IMR-90 (cell line): ENCODE results near the gene PARVB. TPM values are rescaled to one million over a fixed set of nuclear protein-coding genes. Genes with fewer than 3 reads are reported as not detected.

Experiments
- ATAC-seq: fragments of 200-7000 bp; cut with Tn5 transposase; 2 replicates; pipeline ENCODE4 v1.9.1; 2020; ENCODE audit warnings: low read depth, mild to moderate bottlenecking, moderate library complexity
- BruUV-seq: library from RNA; stranded (reverse); fragments of 400-500 nt; replicated peaks from 2 replicates; lab custom pipeline; 2021; lab: Mats Ljungman, UMichigan
- CTCF ChIA-PET: fragments of 300-600 bp; formaldehyde crosslinking; extraction: SDS; loops from one replicate; lab custom pipeline; 2021; ENCODE audit warnings: antibody characterized with exemption; lab: Yijun Ruan, JAX
- POLR2A ChIA-PET: fragments of 300-600 bp; sonication (Branson Sonifier 250); formaldehyde crosslinking; loops from one replicate; lab custom pipeline; 2022; ENCODE audit warnings: antibody characterized with exemption; ENCODE audit not compliant: unreplicated experiment; lab: Charles Lee
- DNase-seq: peaks from one replicate; pipeline ENCODE4 v3.0.0; 2013
- H2AFZ ChIP-seq: replicated peaks from 2 replicates; pipeline ENCODE3; 2013; ENCODE audit warnings: low read length, mild to moderate bottlenecking; ENCODE audit not compliant: poor library complexity
- H2AK5ac ChIP-seq: 2 replicates; pipeline ENCODE4 v1.6.1; 2013; ENCODE audit warnings: low read depth, low read length, inconsistent platforms
- H2AK9ac ChIP-seq: replicated peaks from 2 replicates; pipeline ENCODE3; 2013; ENCODE audit warnings: mild to moderate bottlenecking, low read depth, low read length, moderate library complexity; ENCODE audit not compliant: poor library complexity
- H2BK120ac ChIP-seq: 2 replicates; pipeline ENCODE4 v1.6.1; 2013; ENCODE audit warnings: low read depth, low read length, inconsistent platforms
- H2BK15ac ChIP-seq: 3 replicates; pipeline ENCODE4 v1.6.1; 2013; ENCODE audit warnings: low read depth, low read length, inconsistent platforms
- H2BK20ac ChIP-seq: 2 replicates; pipeline ENCODE4 v1.6.1; 2013; ENCODE audit warnings: low read depth, mild to moderate bottlenecking, inconsistent platforms, low read length, moderate library complexity
- H2BK5ac ChIP-seq: 2 replicates; pipeline ENCODE4 v1.6.1; 2013; ENCODE audit warnings: mild to moderate bottlenecking, low read depth, low read length, inconsistent platforms; ENCODE audit not compliant: poor library complexity, severe bottlenecking
- H3K14ac ChIP-seq: replicated peaks from 2 replicates; pipeline ENCODE4 v1.6.1; 2013; ENCODE audit warnings: low read depth, low read length, inconsistent platforms
- H3K18ac ChIP-seq: 2 replicates; pipeline ENCODE4 v1.6.1; 2013; ENCODE audit warnings: low read depth, low read length, control low read depth
- H3K23ac ChIP-seq: 2 replicates; pipeline ENCODE4 v1.6.1; 2013; ENCODE audit warnings: low read depth, low read length, inconsistent platforms
- H3K27ac ChIP-seq: 2 replicates; pipeline ENCODE4 v1.5.1; 2013; ENCODE audit warnings: mild to moderate bottlenecking, control low read depth, low read length; ENCODE audit not compliant: insufficient read depth
- H3K27me3 ChIP-seq: 2 replicates; pipeline ENCODE4 v1.6.1; 2013; ENCODE audit warnings: low read length; ENCODE audit not compliant: control insufficient read depth, insufficient read depth
- H3K36me3 ChIP-seq: 2 replicates; pipeline ENCODE4 v1.6.1; 2013; ENCODE audit warnings: low read length, mixed read lengths; ENCODE audit not compliant: control insufficient read depth, insufficient read depth
- H3K4ac ChIP-seq: 2 replicates; pipeline ENCODE4 v1.6.1; 2013; ENCODE audit warnings: low read depth, low read length, inconsistent platforms
- H3K4me1 ChIP-seq: 2 replicates; pipeline ENCODE4 v1.6.1; 2013; ENCODE audit warnings: low read length, mixed read lengths; ENCODE audit not compliant: control insufficient read depth, insufficient read depth
- H3K4me2 ChIP-seq: 2 replicates; pipeline ENCODE4 v1.6.1; 2013; ENCODE audit warnings: low read depth, mild to moderate bottlenecking, control low read depth, low read length, moderate library complexity
- H3K4me3 ChIP-seq: 2 replicates; pipeline ENCODE4 v1.5.1; 2013; ENCODE audit warnings: low read depth, mild to moderate bottlenecking, control low read depth, low read length, moderate library complexity; ENCODE audit not compliant: insufficient read depth
- H3K56ac ChIP-seq: 2 replicates; pipeline ENCODE4 v1.6.1; 2013; ENCODE audit warnings: low read length, inconsistent platforms; ENCODE audit not compliant: insufficient read depth; ENCODE audit errors: extremely low read depth
- H3K79me1 ChIP-seq, 2 experiments: 2 replicates each; pipeline ENCODE4 v1.6.1; 2013; ENCODE audit warnings: low read length in 2 of 2, inconsistent platforms in 1 of 2, low read depth in 1 of 2
- H3K9ac ChIP-seq: 2 replicates; pipeline ENCODE4 v1.6.1; 2013; ENCODE audit warnings: low read depth, low read length, control low read depth
- H3K9me1 ChIP-seq: 2 replicates; pipeline ENCODE4 v1.6.1; 2013; ENCODE audit warnings: low read length, inconsistent platforms; ENCODE audit not compliant: insufficient read depth
- H3K9me3 ChIP-seq: 2 replicates; pipeline ENCODE4 v1.6.1; 2013; ENCODE audit warnings: low read length; ENCODE audit not compliant: control insufficient read depth, insufficient read depth
- H4K20me1 ChIP-seq: 2 replicates; pipeline ENCODE4 v1.6.1; 2013; ENCODE audit warnings: low read length, inconsistent platforms; ENCODE audit not compliant: insufficient read depth
- H4K5ac ChIP-seq: 2 replicates; pipeline ENCODE4 v1.6.1; 2013; ENCODE audit warnings: mild to moderate bottlenecking, low read depth, low read length, control low read depth
- H4K8ac ChIP-seq, 2 experiments: 2 replicates each; pipeline ENCODE4 v1.6.1; 2013; ENCODE audit warnings: low read depth in 2 of 2, low read length in 2 of 2, control low read depth in 1 of 2, inconsistent platforms in 1 of 2
- H4K91ac ChIP-seq: 2 replicates; pipeline ENCODE4 v1.6.1; 2013; ENCODE audit warnings: low read depth, low read length, inconsistent platforms; ENCODE audit not compliant: insufficient read depth
- BHLHE40 ChIP-seq: fragments of 150-350 bp; IDR thresholded peaks from 2 replicates; pipeline ENCODE4 v1.6.1; 2016; ENCODE audit warnings: mild to moderate bottlenecking, low read depth, low read length
- CEBPB ChIP-seq: IDR thresholded peaks from 2 replicates; pipeline ENCODE4 v1.6.1; 2012; ENCODE audit warnings: low read depth, low read length, improper control_type of control experiment
- CHD1 ChIP-seq: IDR thresholded peaks from 2 replicates; pipeline ENCODE4 v1.6.1; 2012; ENCODE audit warnings: low read depth, low read length, improper control_type of control experiment
- ELK1 ChIP-seq: fragments of 150-350 bp; IDR thresholded peaks from 2 replicates; pipeline ENCODE4 v1.6.1; 2016; ENCODE audit warnings: low read depth, mild to moderate bottlenecking, low read length, moderate library complexity, borderline replicate concordance
- MAZ ChIP-seq: IDR thresholded peaks from 2 replicates; pipeline ENCODE4 v1.6.1; 2012; ENCODE audit warnings: low read depth, mild to moderate bottlenecking, low read length, improper control_type of control experiment, moderate library complexity, borderline replicate concordance
- MXI1 ChIP-seq: IDR thresholded peaks from 2 replicates; pipeline ENCODE4 v1.6.1; 2012; ENCODE audit warnings: low read depth, mild to moderate bottlenecking, low read length, moderate library complexity, borderline replicate concordance
- NFE2L2 ChIP-seq: fragments of 150-350 bp; IDR thresholded peaks from 2 replicates; pipeline ENCODE4 v1.6.1; 2016; ENCODE audit warnings: low read depth, mild to moderate bottlenecking, low read length
- RAD21 ChIP-seq: IDR thresholded peaks from 2 replicates; pipeline ENCODE4 v1.6.1; 2012; ENCODE audit warnings: low read length, improper control_type of control experiment
- RFX5 ChIP-seq: IDR thresholded peaks from 2 replicates; pipeline ENCODE4 v1.8.0; 2012; ENCODE audit warnings: low read depth, mild to moderate bottlenecking, low read length, moderate library complexity
- SMC3 ChIP-seq: fragments of 150-350 bp; IDR thresholded peaks from 2 replicates; pipeline ENCODE4 v1.6.1; 2016; ENCODE audit warnings: low read depth, mild to moderate bottlenecking, antibody characterized with exemption, low read length, moderate library complexity
- WGBS, 2 experiments: methylation state at CpG; one replicate each; pipeline versions ENCODE4 v1.1.5 to v1.1.7; 2013; ENCODE audit warnings: missing lambda C conversion rate in 2 of 2; ENCODE audit not compliant: insufficient read length in 1 of 2; ENCODE audit errors: extremely low coverage in 2 of 2; 5-methylcytosine and 5-hydroxymethylcytosine counted together
- dilution Hi-C: fragments of 300-500 bp; cut with HindIII; formaldehyde crosslinking; loops from one replicate; pipeline ENCODE4 v1.14.3; 2018; ENCODE audit warnings: low sequenced_read_pairs; ENCODE audit not compliant: unreplicated experiment
- in situ Hi-C: fragments of 300-500 bp; cut with MboI; formaldehyde crosslinking; loops from 3 replicates; pipeline ENCODE4 v1.14.3; 2019; ENCODE audit warnings: low sequenced_read_pairs, inconsistent platforms, mixed read lengths
- intact Hi-C: fragments of 100-400 bp; cut with micrococcal nuclease; formaldehyde crosslinking; loops from 2 replicates; pipeline ENCODE4 v1.10.0; 2022
- polyA plus RNA-seq, 3 experiments: library from polyadenylated mRNA; depleted of rRNA; stranded (reverse); fragments of >200 nt; gene quantifications; 2 replicates each; pipeline ENCODE4 v1.2.3, GENCODE V29; 2012; ENCODE audit warnings: low replicate concordance in 1 of 3
- total RNA-seq: library from RNA; depleted of rRNA; stranded (reverse); fragments of >200 nt; gene quantifications from 2 replicates; pipeline ENCODE4 v1.2.3, GENCODE V29; 2012
- TF ChIP-seq, protein P1 (sequence below): conservative IDR thresholded peaks from 2 replicates; pipeline ENCODE4 v1.5.1; 2012; ENCODE audit warnings: mild to moderate bottlenecking, low read depth, low read length, improper control_type of control experiment

Gene PARVB
- total and polyA plus RNA-seq, 2 of the 4 experiments (the other 2 are of a cell fraction): 44.3 to 53.9 TPM

DNA sequence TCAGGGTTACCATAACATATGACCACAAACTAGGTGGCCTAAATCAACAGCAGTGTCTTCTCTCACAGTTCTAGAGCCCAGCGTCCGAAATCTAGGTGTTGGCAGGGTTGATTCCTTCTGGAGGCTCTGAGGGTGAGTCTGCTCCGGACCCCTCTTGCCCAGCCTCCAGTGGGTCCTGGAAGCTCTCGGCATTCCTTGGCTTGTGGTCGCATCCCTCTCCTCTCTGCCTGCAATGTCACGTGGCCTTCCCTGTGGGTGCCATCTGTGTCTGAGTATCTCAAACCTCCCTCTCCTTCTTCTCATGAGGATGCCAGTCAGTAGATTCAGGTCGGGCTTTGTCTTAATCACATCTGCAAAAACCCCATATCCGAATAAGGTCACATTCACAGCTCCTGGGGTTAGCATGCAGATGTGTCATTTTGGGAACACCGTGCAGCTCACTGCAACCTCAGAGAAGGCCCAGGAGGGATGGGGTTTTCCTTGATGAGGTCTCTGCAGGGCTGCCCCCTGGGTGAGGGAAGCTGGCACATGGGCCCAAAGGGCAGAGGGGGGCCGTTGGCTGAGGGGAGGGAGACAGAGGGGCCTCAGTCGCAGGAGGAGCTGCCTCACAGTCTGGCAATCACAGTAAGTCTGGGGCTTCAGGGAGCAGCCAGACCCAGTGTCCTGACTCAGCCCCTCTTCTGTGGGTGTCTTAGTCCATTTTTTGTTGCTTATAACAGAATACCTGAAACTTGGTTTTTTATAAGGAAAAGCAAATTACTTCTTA lies 197.8 kb downstream of the PARVB start:
- Histone ChIP-seq H2BK15ac (no peak overlapping the region), H3K27ac (no peak overlapping the region), H2AK9ac (no peak overlapping the region), H3K4ac (no peak overlapping the region), H2BK120ac (no peak overlapping the region), H4K8ac (no peak overlapping the region), H3K4me2 (no peak overlapping the region), H4K5ac (no peak overlapping the region), H2AK5ac (no peak overlapping the region), H3K79me1 (no peaks in the 10 kb centered on the region), H3K9me1 (no peaks in the 10 kb centered on the region), H2AFZ (no peak overlapping the region), H3K4me3 (no peak overlapping the region), H3K9me3 (peaks cover 7% of the 10 kb centered on the region), H2BK5ac (no peak overlapping the region), H3K18ac (no peak overlapping the region), H3K56ac (no peak overlapping the region), H3K9ac (no peak overlapping the region), H3K27me3 (peaks cover 34% of the 10 kb centered on the region), H3K36me3 (no peaks in the 10 kb centered on the region), H3K4me1 (no peaks in the 10 kb centered on the region), H4K91ac (no peak overlapping the region), H4K20me1 (no peaks in the 10 kb centered on the region), H2BK20ac (no peak overlapping the region), H3K23ac (no peak overlapping the region), H3K14ac (no peak overlapping the region)
- 65% methylated on average over 4 of the region's 11 CpGs; no CpG with 5 or more reads in 1 of the 2 experiments for WGBS, 2 experiments
- DNase-seq (no peak), ATAC-seq (no peak)
- TF ChIP-seq, protein P1, sequence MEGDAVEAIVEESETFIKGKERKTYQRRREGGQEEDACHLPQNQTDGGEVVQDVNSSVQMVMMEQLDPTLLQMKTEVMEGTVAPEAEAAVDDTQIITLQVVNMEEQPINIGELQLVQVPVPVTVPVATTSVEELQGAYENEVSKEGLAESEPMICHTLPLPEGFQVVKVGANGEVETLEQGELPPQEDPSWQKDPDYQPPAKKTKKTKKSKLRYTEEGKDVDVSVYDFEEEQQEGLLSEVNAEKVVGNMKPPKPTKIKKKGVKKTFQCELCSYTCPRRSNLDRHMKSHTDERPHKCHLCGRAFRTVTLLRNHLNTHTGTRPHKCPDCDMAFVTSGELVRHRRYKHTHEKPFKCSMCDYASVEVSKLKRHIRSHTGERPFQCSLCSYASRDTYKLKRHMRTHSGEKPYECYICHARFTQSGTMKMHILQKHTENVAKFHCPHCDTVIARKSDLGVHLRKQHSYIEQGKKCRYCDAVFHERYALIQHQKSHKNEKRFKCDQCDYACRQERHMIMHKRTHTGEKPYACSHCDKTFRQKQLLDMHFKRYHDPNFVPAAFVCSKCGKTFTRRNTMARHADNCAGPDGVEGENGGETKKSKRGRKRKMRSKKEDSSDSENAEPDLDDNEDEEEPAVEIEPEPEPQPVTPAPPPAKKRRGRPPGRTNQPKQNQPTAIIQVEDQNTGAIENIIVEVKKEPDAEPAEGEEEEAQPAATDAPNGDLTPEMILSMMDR: no peak
- no peak for TF ChIP-seq RFX5
- TF ChIP-seq CEBPB: no peak
- no peak for TF ChIP-seq RAD21
- no peak for TF ChIP-seq BHLHE40
- no peak for TF ChIP-seq CHD1
- no peak for TF ChIP-seq ELK1
- no peak for TF ChIP-seq MAZ
- TF ChIP-seq NFE2L2: no peak
- TF ChIP-seq MXI1: no peak
- no peak for TF ChIP-seq SMC3
- in situ Hi-C loops (no loop called here), dilution Hi-C loops (no loop called here), intact Hi-C loops (no loop called here)
- CTCF ChIA-PET: interaction anchor here (0.5 kb wide), 1 partner anchor 17 kb away, joined by 3 read pairs; no protein-coding TSS in a partner anchor
- BruUV-seq: no TSS peak
- POLR2A ChIA-PET: no interaction called here
